Lower lobe of right lung (tissue), 2 donors: Measurements from ENCODE around the gene ENPP6. TPM values are rescaled to one million over a fixed set of nuclear protein-coding genes. Genes with fewer than 3 reads are reported as not detected.

ENCODE experiments used
- ATAC-seq, 2 donors: fragments of 200-7000 bp; cut with Tn5 transposase; one replicate each; pipeline ENCODE4 v1.9.1; 2020 to 2022; ENCODE audit warnings: mild to moderate bottlenecking in 2 of 2, moderate library complexity in 2 of 2
- DNase-seq: peaks from one replicate; pipeline ENCODE4 v3.0.0-alpha.2; 2020
- H3K27ac ChIP-seq: fragments of 200-600 bp; one replicate; pipeline ENCODE4 v1.8.0; 2022
- H3K27me3 ChIP-seq: fragments of 200-600 bp; one replicate; pipeline ENCODE4 v1.8.0; 2022; ENCODE audit warnings: low read depth
- H3K36me3 ChIP-seq: fragments of 200-600 bp; one replicate; pipeline ENCODE4 v1.8.0; 2022; ENCODE audit warnings: mild to moderate bottlenecking
- H3K4me1 ChIP-seq: fragments of 200-600 bp; one replicate; pipeline ENCODE4 v1.8.0; 2022
- H3K4me3 ChIP-seq: fragments of 200-600 bp; one replicate; pipeline ENCODE4 v1.8.0; 2022; ENCODE audit warnings: mild to moderate bottlenecking
- H3K9me3 ChIP-seq: fragments of 200-600 bp; one replicate; pipeline ENCODE4 v1.8.0; 2022
- intact Hi-C: fragments of 100-400 bp; cut with DNase I; formaldehyde crosslinking; loops from one replicate; pipeline ENCODE4 v1.11.0; 2022
- total RNA-seq: library from RNA; stranded (reverse); fragmentation: NEBNext Ultra II Directional; extraction: Animal tissue kit (Norgen Biotek cat#: 25700); gene quantifications from one replicate; pipeline ENCODE4 v1.2.1, GENCODE V29; 2021
- TF ChIP-seq, protein P1 (sequence below): fragments of 200-600 bp; IDR thresholded peaks from one replicate; pipeline ENCODE4 v1.8.0; 2022; ENCODE audit warnings: antibody characterized with exemption, mild to moderate bottlenecking
- donor health status: DM: no; HTN: yes; CAD: no; lungs with severe emphysema.

The ENPP6 gene
- total RNA-seq, 1 donor from 2014 or later: 0.74 TPM

DNA sequence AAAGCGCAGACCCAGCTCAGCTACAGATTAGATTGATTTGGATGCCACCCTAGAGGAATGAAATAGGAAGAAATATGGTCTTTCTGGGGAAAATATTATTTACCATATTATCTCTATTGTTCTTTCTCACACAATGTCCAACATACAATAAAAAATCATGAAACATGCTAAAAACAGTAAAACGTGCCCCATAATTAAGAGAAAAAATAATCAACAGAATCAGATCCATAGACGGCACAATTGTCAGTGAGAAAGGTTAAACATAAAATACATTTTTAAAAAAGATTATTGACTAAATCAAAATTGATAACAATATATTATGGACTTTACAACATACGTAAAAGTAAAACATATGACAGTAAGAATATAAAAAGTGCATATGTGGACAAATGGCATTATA, 90.9 kb downstream of the ENPP6 start:
- Histone ChIP-seq H3K9me3 (no peaks in the 10 kb centered on the region), H3K27ac (no peak overlapping the region), H3K4me1 (no peaks in the 10 kb centered on the region), H3K27me3 (no peaks in the 10 kb centered on the region), H3K36me3 (no peaks in the 10 kb centered on the region), H3K4me3 (no peak overlapping the region)
- TF ChIP-seq, protein P1, sequence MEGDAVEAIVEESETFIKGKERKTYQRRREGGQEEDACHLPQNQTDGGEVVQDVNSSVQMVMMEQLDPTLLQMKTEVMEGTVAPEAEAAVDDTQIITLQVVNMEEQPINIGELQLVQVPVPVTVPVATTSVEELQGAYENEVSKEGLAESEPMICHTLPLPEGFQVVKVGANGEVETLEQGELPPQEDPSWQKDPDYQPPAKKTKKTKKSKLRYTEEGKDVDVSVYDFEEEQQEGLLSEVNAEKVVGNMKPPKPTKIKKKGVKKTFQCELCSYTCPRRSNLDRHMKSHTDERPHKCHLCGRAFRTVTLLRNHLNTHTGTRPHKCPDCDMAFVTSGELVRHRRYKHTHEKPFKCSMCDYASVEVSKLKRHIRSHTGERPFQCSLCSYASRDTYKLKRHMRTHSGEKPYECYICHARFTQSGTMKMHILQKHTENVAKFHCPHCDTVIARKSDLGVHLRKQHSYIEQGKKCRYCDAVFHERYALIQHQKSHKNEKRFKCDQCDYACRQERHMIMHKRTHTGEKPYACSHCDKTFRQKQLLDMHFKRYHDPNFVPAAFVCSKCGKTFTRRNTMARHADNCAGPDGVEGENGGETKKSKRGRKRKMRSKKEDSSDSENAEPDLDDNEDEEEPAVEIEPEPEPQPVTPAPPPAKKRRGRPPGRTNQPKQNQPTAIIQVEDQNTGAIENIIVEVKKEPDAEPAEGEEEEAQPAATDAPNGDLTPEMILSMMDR: no peak
- ATAC-seq (no peak), DNase-seq (no peak)
- intact Hi-C loops: no loop called here

GRCh38 chr4:184122631-184123408, 94.9 kb downstream of the ENPP6 start:
- no peak overlapping the region for H3K4me3 ChIP-seq
- H3K4me1 ChIP-seq: no peaks in the 10 kb centered on the region
- H3K27ac ChIP-seq: no peak overlapping the region
- no peak for DNase-seq
- ATAC-seq: no peak
- no peaks in the 10 kb centered on the region for H3K36me3 ChIP-seq
- H3K27me3 ChIP-seq: no peaks in the 10 kb centered on the region
- TF ChIP-seq, protein P1: no peak
- intact Hi-C loops: no loop called here
- no peaks in the 10 kb centered on the region for H3K9me3 ChIP-seq

DNA sequence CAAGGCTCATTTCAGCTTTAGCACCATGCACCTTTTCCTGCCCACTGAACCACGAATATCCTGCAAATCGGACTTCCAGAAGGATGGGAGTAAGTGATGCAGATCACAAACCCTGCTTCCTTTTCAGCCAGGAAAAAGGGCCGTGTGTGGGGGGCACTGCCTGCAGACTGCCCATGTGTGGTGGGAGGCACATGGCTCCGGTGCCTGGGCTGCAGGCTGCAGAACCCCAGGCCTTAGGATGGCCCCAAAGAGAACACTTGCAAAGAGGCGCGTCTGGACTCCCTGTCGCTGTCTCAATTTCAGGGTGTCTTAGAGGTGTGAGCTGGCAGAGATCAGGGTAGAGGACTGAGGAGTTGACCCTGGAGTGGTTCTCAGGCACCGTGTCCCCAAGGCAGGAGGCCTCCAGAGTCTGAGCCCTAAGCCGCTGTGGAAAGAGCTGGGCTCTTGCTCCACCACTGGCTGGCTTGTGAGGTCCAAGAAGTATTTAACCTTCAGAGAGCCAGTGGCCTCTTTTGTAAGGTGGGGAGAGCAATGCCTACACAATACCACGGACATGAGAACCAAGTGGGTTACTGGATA, 97.0 kb downstream of the ENPP6 start:
- TF ChIP-seq, protein P1: no peak
- Histone ChIP-seq H3K27ac (no peak overlapping the region), H3K4me1 (no peaks in the 10 kb centered on the region), H3K4me3 (no peak overlapping the region), H3K36me3 (no peaks in the 10 kb centered on the region), H3K9me3 (no peaks in the 10 kb centered on the region), H3K27me3 (no peaks in the 10 kb centered on the region)
- intact Hi-C loops: no loop called here
- ATAC-seq (peak in 1 of 2 donors; percentile 8), DNase-seq (no peak)

- ATAC-seq (no peak), DNase-seq (no peak)
- H3K4me3 ChIP-seq: no peak overlapping the region
- no peaks in the 10 kb centered on the region for H3K9me3 ChIP-seq
- no peaks in the 10 kb centered on the region for H3K4me1 ChIP-seq
- H3K27me3 ChIP-seq: no peaks in the 10 kb centered on the region
- H3K27ac ChIP-seq: no peak overlapping the region
- H3K36me3 ChIP-seq: no peaks in the 10 kb centered on the region
- intact Hi-C loops: no loop called here
- TF ChIP-seq, protein P1: no peak
Measured at GRCh38 chr4:184117662-184118199, 99.9 kb downstream of the ENPP6 start.

DNA sequence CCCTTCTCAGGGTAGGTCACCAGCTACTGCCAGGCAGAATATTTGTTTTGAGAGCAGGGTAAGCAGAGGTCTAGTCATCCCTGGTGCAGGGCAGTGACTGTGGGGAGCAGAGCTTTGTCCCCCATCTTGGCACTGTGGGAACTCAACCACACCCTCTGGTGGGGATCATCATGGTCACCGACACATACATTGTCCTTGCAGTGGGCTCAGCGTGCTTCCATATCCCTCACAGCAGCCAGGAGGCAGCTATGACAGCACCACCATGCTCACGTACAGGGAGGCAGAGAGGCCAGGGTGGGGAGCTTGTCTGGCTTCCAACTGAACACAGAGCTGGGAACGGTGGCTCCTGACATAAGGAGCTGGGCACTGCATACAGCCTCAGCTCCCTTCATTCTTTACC, 102.3 kb downstream of the ENPP6 start:
- no peaks in the 10 kb centered on the region for H3K36me3 ChIP-seq
- no peak for DNase-seq
- no peaks in the 10 kb centered on the region for H3K4me1 ChIP-seq
- no peak overlapping the region for H3K4me3 ChIP-seq
- TF ChIP-seq, protein P1: no peak
- no peaks in the 10 kb centered on the region for H3K9me3 ChIP-seq
- intact Hi-C loops: no loop called here
- no peaks in the 10 kb centered on the region for H3K27me3 ChIP-seq
- no peak overlapping the region for H3K27ac ChIP-seq
- ATAC-seq: no peak
